Activated CD8-positive, alpha-beta T cell treated with anti-CD3 and anti-CD28 coated beads for 36 hours (primary cell): ENCODE data around the gene CELF2. TPM values are rescaled to one million over a fixed set of nuclear protein-coding genes. Genes with fewer than 3 reads are reported as not detected.

Experiments used
- ATAC-seq: fragments of 200-7000 bp; cut with Tn5 transposase; one replicate; pipeline ENCODE4 v1.10.0; 2021; ENCODE audit warnings: mild to moderate bottlenecking, moderate library complexity
- CTCF ChIA-PET: fragments of 350-600 bp; sonication (Branson Sonifier 250); formaldehyde crosslinking; loops from one replicate; lab custom pipeline; 2021; ENCODE audit warnings: antibody characterized with exemption; lab: Charles Lee
- POLR2A ChIA-PET: fragments of 350-600 bp; sonication (Branson Sonifier 250); formaldehyde crosslinking; loops from one replicate; lab custom pipeline; 2021; ENCODE audit warnings: antibody characterized with exemption; lab: Charles Lee
- DNase-seq: peaks from one replicate; pipeline ENCODE4 v3.0.0-alpha.2; 2020
- H3K27ac Mint-ChIP-seq: one replicate; pipeline ENCODE4 v1.8.0; 2021; ENCODE audit warnings: mild to moderate bottlenecking, mixed read lengths
- H3K27me3 Mint-ChIP-seq: one replicate; pipeline ENCODE4 v1.8.0; 2021; ENCODE audit warnings: mixed read lengths
- H3K36me3 Mint-ChIP-seq: one replicate; pipeline ENCODE4 v1.8.0; 2021; ENCODE audit warnings: low read depth, mixed read lengths
- H3K4me1 Mint-ChIP-seq: one replicate; pipeline ENCODE4 v1.8.0; 2021; ENCODE audit warnings: low read depth, mixed read lengths
- H3K4me3 Mint-ChIP-seq: one replicate; pipeline ENCODE4 v1.8.0; 2021; ENCODE audit warnings: mild to moderate bottlenecking, moderate library complexity, mixed read lengths
- H3K9me3 Mint-ChIP-seq: one replicate; pipeline ENCODE4 v1.8.0; 2021; ENCODE audit warnings: mixed read lengths
- CTCF ChIP-seq: fragments of 200-600 bp; IDR thresholded peaks from one replicate; pipeline ENCODE4 v1.8.0; 2022; ENCODE audit warnings: antibody characterized with exemption, mild to moderate bottlenecking
- intact Hi-C: fragments of 100-400 bp; cut with micrococcal nuclease; formaldehyde crosslinking; loops from one replicate; pipeline ENCODE4 v1.10.0; 2022
- total RNA-seq, 2 experiments: library from RNA; stranded (reverse); gene quantifications; one replicate each; pipeline ENCODE4 v1.2.3, GENCODE V29; 2021

CELF2 gene
- total RNA-seq, 2 experiments from 2014 or later, result 132 to 133 TPM

- no peak for TF ChIP-seq CTCF
- CTCF ChIA-PET, result no interaction called here
Observed at GRCh38 chr10:10989669-10990068, 28.0 kb upstream of the CELF2 start.

GRCh38 chr10:10991144-10991543, 26.5 kb upstream of the CELF2 start:
- Mint-ChIP-seq H3K4me3 (no peak overlapping the region), H3K4me1 (no peaks in the 10 kb centered on the region)
- ATAC-seq, result no peak

More at GRCh38 chr10:10989669-10990068, 28.0 kb upstream of the CELF2 start:
- H3K27ac Mint-ChIP-seq, result no peak overlapping the region
- H3K4me1 Mint-ChIP-seq, result no peaks in the 10 kb centered on the region
- H3K27me3 Mint-ChIP-seq, result peaks cover 13% of the 10 kb centered on the region
- no peak for DNase-seq
- H3K9me3 Mint-ChIP-seq, result no peaks in the 10 kb centered on the region
- POLR2A ChIA-PET, result no interaction called here
- intact Hi-C loops, result no loop called here
- H3K4me3 Mint-ChIP-seq, result no peak overlapping the region
- no peaks in the 10 kb centered on the region for H3K36me3 Mint-ChIP-seq
- ATAC-seq, result no peak

GRCh38 chr10:10992072-10992471, 25.6 kb upstream of the CELF2 start:
- no peak for DNase-seq
- H3K4me1 Mint-ChIP-seq, result no peaks in the 10 kb centered on the region
- H3K27me3 Mint-ChIP-seq, result peaks cover 13% of the 10 kb centered on the region
- no peak overlapping the region for H3K27ac Mint-ChIP-seq
- no peak for TF ChIP-seq CTCF
- no peaks in the 10 kb centered on the region for H3K9me3 Mint-ChIP-seq
- H3K36me3 Mint-ChIP-seq, result no peaks in the 10 kb centered on the region
- H3K4me3 Mint-ChIP-seq, result no peak overlapping the region
- ChIA-PET POLR2A (no interaction called here), CTCF (no interaction called here)
- intact Hi-C loops, result no loop called here
- no peak for ATAC-seq

More at GRCh38 chr10:10991144-10991543, 26.5 kb upstream of the CELF2 start:
- ChIA-PET POLR2A (no interaction called here), CTCF (no interaction called here)
- H3K9me3 Mint-ChIP-seq, result no peaks in the 10 kb centered on the region
- H3K36me3 Mint-ChIP-seq, result no peaks in the 10 kb centered on the region
- H3K27ac Mint-ChIP-seq, result no peak overlapping the region
- intact Hi-C loops, result no loop called here
- H3K27me3 Mint-ChIP-seq, result peaks cover 13% of the 10 kb centered on the region
- DNase-seq, result no peak
- no peak for TF ChIP-seq CTCF

GRCh38 chr10:10992961-10993714, 24.5 kb upstream of the CELF2 start:
- Mint-ChIP-seq H3K4me1 (peaks cover 4% of the 10 kb centered on the region), H3K27ac (no peak overlapping the region), H3K4me3 (no peak overlapping the region), H3K27me3 (peaks cover 13% of the 10 kb centered on the region), H3K36me3 (no peaks in the 10 kb centered on the region), H3K9me3 (peaks cover 4% of the 10 kb centered on the region)
- no peak for ATAC-seq
- POLR2A ChIA-PET, result no interaction called here
- no peak for TF ChIP-seq CTCF
- CTCF ChIA-PET, result no interaction called here
- intact Hi-C loops, result no loop called here
- no peak for DNase-seq

- H3K9me3 Mint-ChIP-seq, result peaks cover 4% of the 10 kb centered on the region
- DNase-seq (no peak), ATAC-seq (no peak)
- ChIA-PET CTCF (no interaction called here), POLR2A (no interaction called here)
- no peak for TF ChIP-seq CTCF
- H3K4me1 Mint-ChIP-seq, result peaks cover 4% of the 10 kb centered on the region
- no peak overlapping the region for H3K4me3 Mint-ChIP-seq
- intact Hi-C loops, result no loop called here
- no peak overlapping the region for H3K27ac Mint-ChIP-seq
- H3K27me3 Mint-ChIP-seq, result peaks cover 10% of the 10 kb centered on the region
- H3K36me3 Mint-ChIP-seq, result no peaks in the 10 kb centered on the region
Observed at GRCh38 chr10:10993785-10994184, 23.9 kb upstream of the CELF2 start.
